Keratinocyte (primary cell): ENCODE measurements around the gene DDX39B. TPM values are rescaled to one million over a fixed set of nuclear protein-coding genes. Genes with fewer than 3 reads are reported as not detected.

Source experiments
- DNase-seq: peaks from one replicate; pipeline ENCODE4 v3.0.0-alpha.2; 2011; ENCODE audit warnings: low read depth, missing footprints, low spot score
- FAIRE-seq: peaks from 2 replicates; lab custom pipeline; 2011; peaks lifted over from hg19 to GRCh38; lab: Jason Lieb, UNC
- H2AFZ ChIP-seq: 2 replicates; pipeline ENCODE4 v1.6.0; 2012; ENCODE audit warnings: low read length, control low read depth, inconsistent platforms; ENCODE audit not compliant: control insufficient read depth
- H3K27ac ChIP-seq: 2 replicates; pipeline ENCODE4 v1.5.1; 2011; ENCODE audit warnings: low read length; ENCODE audit not compliant: control insufficient read depth, insufficient read depth
- H3K27me3 ChIP-seq: 3 replicates; pipeline ENCODE4 v1.6.0; 2011; ENCODE audit warnings: low read length; ENCODE audit not compliant: control insufficient read depth, insufficient read depth; ENCODE audit errors: extremely low read depth
- H3K36me3 ChIP-seq, 2 experiments: 2 replicates in 1 of 2; 3 replicates in 1 of 2; pipeline ENCODE4 v1.5.1; 2011; ENCODE audit warnings: low read length in 2 of 2, mild to moderate bottlenecking in 1 of 2; ENCODE audit not compliant: control insufficient read depth in 2 of 2, insufficient read depth in 2 of 2; ENCODE audit errors: extremely low read depth in 1 of 2
- H3K4me1 ChIP-seq: 3 replicates; pipeline ENCODE4 v1.5.1; 2011; ENCODE audit warnings: low read length; ENCODE audit not compliant: control insufficient read depth, insufficient read depth; ENCODE audit errors: extremely low read depth
- H3K4me2 ChIP-seq: 3 replicates; pipeline ENCODE4 v1.6.0; 2011; ENCODE audit warnings: low read depth, low read length; ENCODE audit not compliant: control insufficient read depth, insufficient read depth; ENCODE audit errors: extremely low read depth
- H3K4me3 ChIP-seq, 3 experiments: fragments of 200-600 bp in 1 of 3; sonication (generic) in 1 of 3; 2 replicates in 2 of 3; 3 replicates in 1 of 3; pipeline ENCODE4 v1.5.1; 2011 to 2016; ENCODE audit warnings: low read length in 3 of 3, mild to moderate bottlenecking in 3 of 3, control low read depth in 2 of 3, inconsistent platforms in 1 of 3, low read depth in 1 of 3, mixed read lengths in 1 of 3, mixed run types in 1 of 3, moderate library complexity in 1 of 3; ENCODE audit not compliant: control insufficient read depth in 2 of 3, insufficient read depth in 2 of 3; ENCODE audit errors: extremely low read depth in 1 of 3
- H3K79me2 ChIP-seq: 2 replicates; pipeline ENCODE4 v1.6.0; 2012; ENCODE audit warnings: low read length; ENCODE audit not compliant: control insufficient read depth, insufficient read depth
- H3K9ac ChIP-seq: 3 replicates; pipeline ENCODE4 v1.6.0; 2011; ENCODE audit warnings: low read length; ENCODE audit not compliant: control insufficient read depth, insufficient read depth; ENCODE audit errors: extremely low read depth
- H3K9me1 ChIP-seq: 3 replicates; pipeline ENCODE4 v1.6.0; 2011; ENCODE audit warnings: low read length; ENCODE audit not compliant: control insufficient read depth, insufficient read depth; ENCODE audit errors: extremely low read depth
- H3K9me3 ChIP-seq: 2 replicates; pipeline ENCODE4 v1.5.1; 2012; ENCODE audit warnings: low read depth, low read length; ENCODE audit not compliant: control insufficient read depth
- H4K20me1 ChIP-seq: 3 replicates; pipeline ENCODE4 v1.6.0; 2011; ENCODE audit warnings: low read length; ENCODE audit not compliant: control insufficient read depth, insufficient read depth; ENCODE audit errors: extremely low read depth
- EZH2 ChIP-seq: IDR thresholded peaks from one replicate; pipeline ENCODE4 v1.6.1; 2012; ENCODE audit warnings: inconsistent platforms, mild to moderate bottlenecking, low read length, moderate library complexity
- dilution Hi-C: fragments of 300-500 bp; cut with MboI; formaldehyde crosslinking; loops from one replicate; pipeline ENCODE4 v1.7.0; 2020; ENCODE audit warnings: low sequenced_read_pairs; ENCODE audit not compliant: extremely low pct_ligation_motif_present
- polyA plus RNA-seq, 5 experiments: library from polyadenylated mRNA; depleted of rRNA in 3 of 5; stranded (reverse) in 3 of 5; stranded (forward) in 1 of 5; unstranded in 1 of 5; fragments of >200 nt; gene quantifications; 1 replicate in 1 of 5; 2 replicates in 3 of 5; 3 replicates in 1 of 5; pipeline versions ENCODE4 v1.2.1 to v1.2.3, GENCODE V29; 2011 to 2012; ENCODE audit warnings: missing spikeins in 2 of 5, low read depth in 1 of 5, low replicate concordance in 1 of 5
- TF ChIP-seq, protein P1 (sequence below), 3 experiments: IDR thresholded peaks in 1 of 3; conservative IDR thresholded peaks in 1 of 3; optimal IDR thresholded peaks in 1 of 3; 2 replicates in 2 of 3; 3 replicates in 1 of 3; pipeline versions ENCODE3 to v1.5.1; 2011; ENCODE audit warnings: low read length in 3 of 3, mild to moderate bottlenecking in 3 of 3, moderate library complexity in 2 of 3, control low read depth in 1 of 3, inconsistent platforms in 1 of 3; ENCODE audit not compliant: insufficient read depth in 2 of 3; ENCODE audit errors: extremely low read depth in 1 of 3

DDX39B gene
- polyA plus RNA-seq, 1 donor (not counting 4 experiments of a cell fraction or from before 2014, with no cell fraction given) = 314 TPM

DNA sequence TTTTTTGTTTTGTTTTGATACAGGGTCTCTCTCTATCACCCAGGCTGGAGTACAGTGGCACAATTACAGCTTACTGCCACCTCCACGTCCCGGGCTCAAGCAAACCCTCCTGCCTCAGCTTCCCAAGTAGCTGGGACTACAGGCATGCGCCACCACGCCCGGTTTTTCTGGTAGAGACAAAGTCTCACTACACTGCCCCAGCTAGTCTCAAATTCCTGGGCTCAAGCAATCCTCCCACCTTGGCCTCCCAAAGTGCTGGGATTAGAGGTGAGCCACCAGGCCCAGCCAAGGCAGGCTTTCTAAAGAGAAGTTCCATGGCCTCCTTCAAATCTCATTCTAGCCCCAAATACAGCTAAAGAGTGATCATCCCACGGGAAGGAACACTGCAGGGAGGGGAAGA lies 7.8 kb downstream of the DDX39B start:
- H3K27ac ChIP-seq = no peak overlapping the region
- peaks cover 8% of the 10 kb centered on the region for H3K4me1 ChIP-seq
- DNase-seq = no peak
- no peaks in the 10 kb centered on the region for H3K27me3 ChIP-seq
- FAIRE-seq = no peak
- dilution Hi-C loops = no loop called here
- H3K79me2 ChIP-seq = peaks cover 53% of the 10 kb centered on the region
- no peaks in the 10 kb centered on the region for H3K9me1 ChIP-seq
- H3K9ac ChIP-seq = no peak overlapping the region
- TF ChIP-seq, protein P1, sequence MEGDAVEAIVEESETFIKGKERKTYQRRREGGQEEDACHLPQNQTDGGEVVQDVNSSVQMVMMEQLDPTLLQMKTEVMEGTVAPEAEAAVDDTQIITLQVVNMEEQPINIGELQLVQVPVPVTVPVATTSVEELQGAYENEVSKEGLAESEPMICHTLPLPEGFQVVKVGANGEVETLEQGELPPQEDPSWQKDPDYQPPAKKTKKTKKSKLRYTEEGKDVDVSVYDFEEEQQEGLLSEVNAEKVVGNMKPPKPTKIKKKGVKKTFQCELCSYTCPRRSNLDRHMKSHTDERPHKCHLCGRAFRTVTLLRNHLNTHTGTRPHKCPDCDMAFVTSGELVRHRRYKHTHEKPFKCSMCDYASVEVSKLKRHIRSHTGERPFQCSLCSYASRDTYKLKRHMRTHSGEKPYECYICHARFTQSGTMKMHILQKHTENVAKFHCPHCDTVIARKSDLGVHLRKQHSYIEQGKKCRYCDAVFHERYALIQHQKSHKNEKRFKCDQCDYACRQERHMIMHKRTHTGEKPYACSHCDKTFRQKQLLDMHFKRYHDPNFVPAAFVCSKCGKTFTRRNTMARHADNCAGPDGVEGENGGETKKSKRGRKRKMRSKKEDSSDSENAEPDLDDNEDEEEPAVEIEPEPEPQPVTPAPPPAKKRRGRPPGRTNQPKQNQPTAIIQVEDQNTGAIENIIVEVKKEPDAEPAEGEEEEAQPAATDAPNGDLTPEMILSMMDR (optimal IDR thresholded peaks at IDR 0.05 in 1 of 3, IDR thresholded peaks at IDR 0.05 in 1 of 3, conservative IDR thresholded peaks at IDR 0.05 in 1 of 3; ENCODE audit: extremely low read depth in 1 of 3, insufficient read depth in 2 of 3, low read length in 3 of 3) = no peak
- TF ChIP-seq EZH2 = no peak
- H4K20me1 ChIP-seq = peaks cover 37% of the 10 kb centered on the region
- H3K9me3 ChIP-seq = no peaks in the 10 kb centered on the region
- peaks cover 53 to 64% of the 10 kb centered on the region in 2 experiments for H3K36me3 ChIP-seq
- no peak overlapping the region for H3K4me3 ChIP-seq
- H3K4me2 ChIP-seq = no peak overlapping the region
- no peak overlapping the region for H2AFZ ChIP-seq

GRCh38 chr6:31533455-31533841 lies 8.4 kb downstream of the DDX39B start:
- H3K27me3 ChIP-seq = no peaks in the 10 kb centered on the region
- dilution Hi-C loops = no loop called here
- H3K36me3 ChIP-seq = peaks cover 53 to 59% of the 10 kb centered on the region in 2 experiments
- no peak overlapping the region for H2AFZ ChIP-seq
- H4K20me1 ChIP-seq = peaks cover 31% of the 10 kb centered on the region
- H3K27ac ChIP-seq = no peak overlapping the region
- no peaks in the 10 kb centered on the region for H3K9me1 ChIP-seq
- no peak for DNase-seq
- H3K4me1 ChIP-seq = peaks cover 2% of the 10 kb centered on the region
- no peak overlapping the region for H3K4me2 ChIP-seq
- no peak for FAIRE-seq
- TF ChIP-seq EZH2 = no peak
- TF ChIP-seq, protein P1 (optimal IDR thresholded peaks at IDR 0.05 in 1 of 3, IDR thresholded peaks at IDR 0.05 in 1 of 3, conservative IDR thresholded peaks at IDR 0.05 in 1 of 3; ENCODE audit: extremely low read depth in 1 of 3, insufficient read depth in 2 of 3, low read length in 3 of 3) = no peak
- H3K9ac ChIP-seq = no peak overlapping the region
- peaks cover 48% of the 10 kb centered on the region for H3K79me2 ChIP-seq
- H3K9me3 ChIP-seq = no peaks in the 10 kb centered on the region
- H3K4me3 ChIP-seq = no peak overlapping the region
